ENCODE results near the gene CAMK2B. TPM values are rescaled to one million over a fixed set of nuclear protein-coding genes. Genes with fewer than 3 reads are reported as not detected.

Gene CAMK2B
- total RNA-seq, 2 experiments from 2014 or later, result not detected

GRCh38 chr7:44227911-44228310, 97.5 kb downstream of the CAMK2B start:
- H3K27me3 Mint-ChIP-seq, result no peaks in the 10 kb centered on the region
- H3K4me1 Mint-ChIP-seq, result no peaks in the 10 kb centered on the region
- no peaks in the 10 kb centered on the region for H3K36me3 Mint-ChIP-seq (ENCODE audit: low read depth)
- POLR2A ChIA-PET, result no interaction called here
- no peak overlapping the region for H3K27ac Mint-ChIP-seq
- H3K4me3 Mint-ChIP-seq, result no peak overlapping the region
- CTCF ChIA-PET, result interaction anchor here (0.6 kb wide), 1 partner anchor 359 kb away, joined by 5 read pairs; no protein-coding TSS in a partner anchor
- H3K9me3 Mint-ChIP-seq, result no peaks in the 10 kb centered on the region
- DNase-seq, result no peak

- H3K4me1 Mint-ChIP-seq, result no peaks in the 10 kb centered on the region
- H3K9me3 Mint-ChIP-seq, result no peaks in the 10 kb centered on the region
- H3K4me3 Mint-ChIP-seq, result no peak overlapping the region
- no peaks in the 10 kb centered on the region for H3K27me3 Mint-ChIP-seq
- ChIA-PET CTCF (no interaction called here), POLR2A (no interaction called here)
- H3K27ac Mint-ChIP-seq, result no peak overlapping the region
- DNase-seq, result no peak
- no peaks in the 10 kb centered on the region for H3K36me3 Mint-ChIP-seq (ENCODE audit: low read depth)
These were observed 99.0 kb downstream of the CAMK2B start for GRCh38 chr7:44226396-44226753.

GRCh38 chr7:44225566-44226395, 99.6 kb downstream of the CAMK2B start:
- DNase-seq, result no peak
- Mint-ChIP-seq H3K9me3 (no peaks in the 10 kb centered on the region), H3K4me1 (no peaks in the 10 kb centered on the region), H3K27ac (no peak overlapping the region), H3K4me3 (no peak overlapping the region), H3K27me3 (no peaks in the 10 kb centered on the region), H3K36me3 (ENCODE audit: low read depth) (no peaks in the 10 kb centered on the region)
- CTCF ChIA-PET, result no interaction called here
- POLR2A ChIA-PET, result no interaction called here

GRCh38 chr7:44224974-44225565, 100.3 kb downstream of the CAMK2B start:
- DNase-seq, result no peak
- POLR2A ChIA-PET, result no interaction called here
- H3K36me3 Mint-ChIP-seq (ENCODE audit: low read depth), result no peaks in the 10 kb centered on the region
- no peaks in the 10 kb centered on the region for H3K9me3 Mint-ChIP-seq
- no peak overlapping the region for H3K27ac Mint-ChIP-seq
- no peaks in the 10 kb centered on the region for H3K27me3 Mint-ChIP-seq
- CTCF ChIA-PET, result interaction anchor here (1.1 to 2.0 kb wide), 2 partner anchors 12 to 17 kb away, joined by 3 to 5 read pairs; no protein-coding TSS in a partner anchor
- H3K4me1 Mint-ChIP-seq, result no peaks in the 10 kb centered on the region
- H3K4me3 Mint-ChIP-seq, result no peak overlapping the region

GRCh38 chr7:44224080-44224973, 101.1 kb downstream of the CAMK2B start:
- no peaks in the 10 kb centered on the region for H3K36me3 Mint-ChIP-seq (ENCODE audit: low read depth)
- ChIA-PET CTCF (interaction anchor here (0.7 to 2.0 kb wide), 4 partner anchors 13 to 340 kb away, joined by 3 to 5 read pairs (median 4); no protein-coding TSS in a partner anchor), POLR2A (no interaction called here)
- no peak for DNase-seq
- no peaks in the 10 kb centered on the region for H3K4me1 Mint-ChIP-seq
- no peaks in the 10 kb centered on the region for H3K9me3 Mint-ChIP-seq
- H3K4me3 Mint-ChIP-seq, result no peak overlapping the region
- no peak overlapping the region for H3K27ac Mint-ChIP-seq
- H3K27me3 Mint-ChIP-seq, result no peaks in the 10 kb centered on the region

- Mint-ChIP-seq H3K27me3 (no peaks in the 10 kb centered on the region), H3K36me3 (ENCODE audit: low read depth) (no peaks in the 10 kb centered on the region), H3K4me1 (no peaks in the 10 kb centered on the region), H3K4me3 (no peak overlapping the region), H3K27ac (no peak overlapping the region), H3K9me3 (no peaks in the 10 kb centered on the region)
- no peak for DNase-seq
- POLR2A ChIA-PET, result no interaction called here
- CTCF ChIA-PET, result interaction anchor here (0.7 to 2.0 kb wide), 5 partner anchors 14 to 341 kb away, joined by 3 to 5 read pairs (median 4); no protein-coding TSS in a partner anchor
These were observed 101.9 kb downstream of the CAMK2B start for GRCh38 chr7:44223362-44224079.

- no peak for DNase-seq
- ChIA-PET POLR2A (no interaction called here), CTCF (interaction anchor here (0.7 to 2.0 kb wide), 3 partner anchors 14 to 35 kb away, joined by 3 to 5 read pairs (median 4); no protein-coding TSS in a partner anchor)
- H3K9me3 Mint-ChIP-seq, result no peaks in the 10 kb centered on the region
- no peaks in the 10 kb centered on the region for H3K4me1 Mint-ChIP-seq
- H3K27ac Mint-ChIP-seq, result no peak overlapping the region
- H3K27me3 Mint-ChIP-seq, result no peaks in the 10 kb centered on the region
- no peak overlapping the region for H3K4me3 Mint-ChIP-seq
- no peaks in the 10 kb centered on the region for H3K36me3 Mint-ChIP-seq (ENCODE audit: low read depth)
These were observed 102.6 kb downstream of the CAMK2B start for GRCh38 chr7:44222776-44223261.

- DNase-seq, result no peak
- ChIA-PET CTCF (interaction anchor here (0.7 to 1.8 kb wide), 2 partner anchors 19 to 36 kb away, joined by 3 to 4 read pairs; no protein-coding TSS in a partner anchor), POLR2A (no interaction called here)
- Mint-ChIP-seq H3K4me1 (no peaks in the 10 kb centered on the region), H3K9me3 (no peaks in the 10 kb centered on the region), H3K36me3 (ENCODE audit: low read depth) (no peaks in the 10 kb centered on the region), H3K4me3 (no peak overlapping the region), H3K27ac (no peak overlapping the region), H3K27me3 (no peaks in the 10 kb centered on the region)
These were observed 103.3 kb downstream of the CAMK2B start for GRCh38 chr7:44222074-44222473.

- no peak for DNase-seq
- H3K4me1 Mint-ChIP-seq, result no peaks in the 10 kb centered on the region
- POLR2A ChIA-PET, result no interaction called here
- no peak overlapping the region for H3K27ac Mint-ChIP-seq
- no peaks in the 10 kb centered on the region for H3K9me3 Mint-ChIP-seq
- no peaks in the 10 kb centered on the region for H3K36me3 Mint-ChIP-seq (ENCODE audit: low read depth)
- no peak overlapping the region for H3K4me3 Mint-ChIP-seq
- no peaks in the 10 kb centered on the region for H3K27me3 Mint-ChIP-seq
- CTCF ChIA-PET, result no interaction called here
These were observed 104.1 kb downstream of the CAMK2B start for GRCh38 chr7:44221231-44221791.

GRCh38 chr7:44220358-44221112, 104.9 kb downstream of the CAMK2B start:
- Mint-ChIP-seq H3K27ac (no peak overlapping the region), H3K36me3 (ENCODE audit: low read depth) (no peaks in the 10 kb centered on the region), H3K4me1 (no peaks in the 10 kb centered on the region), H3K4me3 (no peak overlapping the region), H3K9me3 (no peaks in the 10 kb centered on the region), H3K27me3 (no peaks in the 10 kb centered on the region)
- POLR2A ChIA-PET, result no interaction called here
- no peak for DNase-seq
- CTCF ChIA-PET, result no interaction called here

- ChIA-PET CTCF (no interaction called here), POLR2A (no interaction called here)
- H3K27ac Mint-ChIP-seq, result no peak overlapping the region
- H3K36me3 Mint-ChIP-seq (ENCODE audit: low read depth), result no peaks in the 10 kb centered on the region
- no peak for DNase-seq
- no peaks in the 10 kb centered on the region for H3K9me3 Mint-ChIP-seq
- no peaks in the 10 kb centered on the region for H3K4me1 Mint-ChIP-seq
- no peaks in the 10 kb centered on the region for H3K27me3 Mint-ChIP-seq
- no peak overlapping the region for H3K4me3 Mint-ChIP-seq
These were observed 105.4 kb downstream of the CAMK2B start for GRCh38 chr7:44220046-44220357.
